GM10266 (cell line): ENCODE measurements around the gene OGFR.

Experiments used
- DNase-seq: peaks from one replicate; pipeline ENCODE4 v3.0.0; 2012; ENCODE audit errors: extremely low spot score
- TF ChIP-seq, protein P1 (sequence below): IDR thresholded peaks from 2 replicates; pipeline ENCODE4 v1.5.1; 2012; ENCODE audit warnings: mild to moderate bottlenecking, low read depth; ENCODE audit not compliant: control insufficient read depth, insufficient read depth; ENCODE audit errors: missing control alignments

The OGFR gene

DNA sequence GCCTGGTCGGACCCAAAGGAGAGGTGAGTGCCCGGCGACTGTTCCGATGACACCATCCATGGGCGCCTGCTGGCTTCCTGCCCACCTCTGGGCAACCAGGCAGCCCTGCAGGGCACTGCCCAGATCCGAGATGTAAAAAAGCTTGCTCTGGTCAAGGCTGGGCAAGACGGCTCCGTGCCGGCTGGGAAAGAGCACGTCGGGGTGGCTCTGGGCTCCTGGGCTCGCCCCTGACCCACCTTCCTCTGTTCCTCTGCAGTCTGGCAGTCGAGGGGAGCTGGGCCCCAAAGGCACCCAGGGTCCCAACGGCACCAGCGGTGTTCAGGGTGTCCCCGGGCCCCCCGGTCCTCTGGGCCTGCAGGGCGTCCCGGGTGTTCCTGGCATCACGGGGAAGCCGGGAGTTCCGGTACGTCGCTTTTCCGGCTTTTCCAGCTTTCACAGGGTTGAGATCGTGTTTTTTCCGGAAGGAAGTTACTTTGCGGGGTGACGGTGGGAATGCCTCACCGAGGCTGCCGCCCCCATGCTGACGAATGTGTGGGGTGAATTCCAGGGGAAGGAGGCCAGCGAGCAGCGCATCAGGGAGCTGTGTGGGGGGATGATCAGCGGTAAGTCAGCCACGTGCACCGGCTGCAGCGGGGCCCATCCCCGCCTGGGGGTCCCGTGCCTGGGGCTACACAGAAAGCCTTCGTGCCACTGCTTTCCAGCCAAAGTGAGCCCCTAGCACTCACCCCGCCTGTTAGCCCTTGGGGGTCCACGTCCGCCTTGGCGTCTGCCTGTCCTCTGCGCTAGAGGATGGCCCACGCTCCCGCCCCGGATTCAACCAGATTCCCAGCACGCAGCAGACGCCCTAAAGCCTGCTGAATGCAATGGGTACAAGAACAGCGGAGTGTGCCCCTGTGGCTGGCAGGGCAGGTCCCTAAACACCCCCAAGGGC lies 31.6 kb downstream of the OGFR start:
- TF ChIP-seq, protein P1, sequence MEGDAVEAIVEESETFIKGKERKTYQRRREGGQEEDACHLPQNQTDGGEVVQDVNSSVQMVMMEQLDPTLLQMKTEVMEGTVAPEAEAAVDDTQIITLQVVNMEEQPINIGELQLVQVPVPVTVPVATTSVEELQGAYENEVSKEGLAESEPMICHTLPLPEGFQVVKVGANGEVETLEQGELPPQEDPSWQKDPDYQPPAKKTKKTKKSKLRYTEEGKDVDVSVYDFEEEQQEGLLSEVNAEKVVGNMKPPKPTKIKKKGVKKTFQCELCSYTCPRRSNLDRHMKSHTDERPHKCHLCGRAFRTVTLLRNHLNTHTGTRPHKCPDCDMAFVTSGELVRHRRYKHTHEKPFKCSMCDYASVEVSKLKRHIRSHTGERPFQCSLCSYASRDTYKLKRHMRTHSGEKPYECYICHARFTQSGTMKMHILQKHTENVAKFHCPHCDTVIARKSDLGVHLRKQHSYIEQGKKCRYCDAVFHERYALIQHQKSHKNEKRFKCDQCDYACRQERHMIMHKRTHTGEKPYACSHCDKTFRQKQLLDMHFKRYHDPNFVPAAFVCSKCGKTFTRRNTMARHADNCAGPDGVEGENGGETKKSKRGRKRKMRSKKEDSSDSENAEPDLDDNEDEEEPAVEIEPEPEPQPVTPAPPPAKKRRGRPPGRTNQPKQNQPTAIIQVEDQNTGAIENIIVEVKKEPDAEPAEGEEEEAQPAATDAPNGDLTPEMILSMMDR, result no peak
- no peak for DNase-seq

DNA sequence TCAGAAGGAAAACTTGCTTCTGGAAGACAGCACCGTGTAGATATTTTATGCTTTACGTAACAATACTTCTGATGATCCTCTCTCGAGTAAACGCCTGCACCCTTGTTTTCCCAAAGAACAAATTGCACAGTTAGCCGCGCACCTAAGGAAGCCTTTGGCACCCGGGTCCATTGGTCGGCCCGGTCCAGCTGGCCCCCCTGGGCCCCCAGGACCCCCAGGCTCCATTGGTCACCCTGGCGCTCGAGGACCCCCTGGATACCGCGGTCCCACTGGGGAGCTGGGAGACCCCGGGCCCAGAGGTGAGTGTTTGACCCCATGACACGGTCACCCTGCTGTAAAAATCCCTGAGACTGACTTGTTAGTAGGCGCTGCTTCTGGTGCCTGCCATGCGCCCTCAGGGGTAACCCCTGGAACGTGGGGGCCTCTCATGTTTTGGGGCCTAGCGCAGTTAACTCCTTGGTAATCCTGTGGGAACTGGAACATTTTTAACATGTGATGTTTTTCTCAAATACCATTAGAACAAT lies 32.4 kb downstream of the OGFR start:
- TF ChIP-seq, protein P1, result no peak
- no peak for DNase-seq

DNA sequence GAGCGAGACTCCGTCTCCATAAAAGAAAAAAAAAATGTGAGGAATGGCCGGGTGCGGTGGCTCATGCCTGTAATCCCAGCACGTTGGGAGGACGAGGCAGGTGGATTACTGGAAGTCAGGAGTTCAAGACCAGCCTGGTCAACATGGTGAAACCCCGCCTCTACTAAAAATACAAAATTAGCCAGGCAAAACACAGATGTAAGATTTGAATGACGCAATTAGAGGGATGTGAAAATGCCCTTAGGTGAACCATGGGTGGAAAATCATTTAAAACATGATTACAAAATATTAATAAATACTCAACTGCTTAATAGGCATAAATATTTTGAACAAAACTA lies 33.1 kb downstream of the OGFR start:
- TF ChIP-seq, protein P1, result no peak
- no peak for DNase-seq

DNA sequence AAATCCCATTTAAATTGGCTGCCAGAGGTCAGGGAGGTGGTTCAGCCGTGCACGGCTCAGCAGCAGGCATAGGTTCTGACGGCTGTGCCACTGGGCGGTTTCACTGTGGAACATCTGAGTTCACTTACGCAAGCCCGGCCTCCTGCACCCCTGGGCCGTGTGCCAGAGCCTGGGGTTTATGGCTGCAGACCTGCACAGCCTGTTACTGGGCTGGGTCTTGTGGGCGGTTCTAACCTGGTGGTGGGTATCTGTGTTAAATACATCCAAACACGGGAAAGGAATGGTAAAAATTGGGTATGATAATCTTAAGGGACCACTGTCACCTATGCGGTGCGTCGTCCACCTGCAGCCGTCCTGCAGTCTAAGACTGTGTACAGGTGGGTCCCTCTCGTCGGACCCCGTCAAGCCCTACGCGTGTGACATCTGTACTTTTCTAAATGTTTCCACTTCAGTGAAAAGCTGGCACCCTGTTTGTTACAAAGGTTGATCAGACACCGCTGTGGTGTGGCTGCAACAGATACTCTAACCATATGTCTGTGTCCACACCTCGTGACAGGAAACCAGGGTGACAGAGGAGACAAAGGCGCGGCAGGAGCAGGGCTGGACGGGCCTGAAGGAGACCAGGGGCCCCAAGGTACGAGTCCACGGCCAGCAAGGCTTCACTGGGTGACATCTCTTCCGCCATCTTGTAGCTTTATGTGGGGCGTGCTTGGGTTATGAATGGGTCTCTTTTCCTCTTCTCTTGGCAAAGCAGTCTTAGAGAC lies 33.7 kb downstream of the OGFR start:
- no peak for DNase-seq

DNA sequence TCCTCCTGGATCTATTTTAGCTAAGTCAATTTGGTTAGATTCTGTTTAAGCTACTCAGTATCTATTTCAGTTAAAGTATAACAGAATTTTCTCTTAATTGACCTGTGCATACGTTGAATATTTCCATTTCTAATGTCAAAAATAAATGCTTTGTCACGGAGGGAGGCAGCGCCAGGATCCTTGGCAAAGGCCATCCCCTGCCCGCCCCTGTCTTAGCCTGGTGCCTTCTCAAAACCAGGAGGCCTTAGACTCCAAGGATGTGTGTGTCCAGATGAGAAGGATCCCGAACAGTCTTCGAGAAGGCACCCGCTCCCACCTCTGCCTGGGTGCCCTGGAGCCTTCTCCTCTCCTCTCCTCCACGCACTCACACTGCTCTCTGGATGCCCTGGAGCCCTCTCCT lies 34.6 kb downstream of the OGFR start:
- DNase-seq, result no peak
- TF ChIP-seq, protein P1, result no peak

More for the DNA sequence above, 33.7 kb downstream of the OGFR start:
- TF ChIP-seq, protein P1, result no peak

DNA sequence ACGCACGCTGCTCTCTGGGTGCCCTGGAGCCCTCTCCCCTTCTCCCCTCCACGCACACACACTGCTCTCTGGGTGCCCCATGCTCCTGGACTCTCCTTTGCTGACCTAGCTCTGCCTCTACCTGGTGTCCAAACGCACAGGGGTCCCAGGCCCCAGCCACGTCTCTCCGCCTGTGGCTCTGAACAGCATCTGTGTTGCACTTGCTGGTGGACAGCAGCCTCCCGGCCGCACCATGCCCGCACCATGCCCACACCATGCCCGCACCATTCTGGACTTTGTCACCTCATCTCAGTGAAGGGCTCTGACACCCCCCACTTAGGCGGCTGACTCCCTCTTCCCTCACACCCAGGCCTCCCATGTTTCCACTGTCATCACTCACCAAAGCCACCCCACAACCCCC lies 35.2 kb downstream of the OGFR start:
- DNase-seq, result no peak
- TF ChIP-seq, protein P1, result no peak
